Spinal cord (tissue), 10 donors: ENCODE results near the gene FBXL5. TPM values are rescaled to one million over a fixed set of nuclear protein-coding genes. Genes with fewer than 3 reads are reported as not detected.

Source experiments
- DNase-seq, 6 donors: peaks; one replicate each; pipeline versions ENCODE4 v3.0.0 to v3.0.0-alpha.2; 2013 to 2015; ENCODE audit warnings: low spot score in 6 of 6, low read depth in 4 of 6
- H3K27ac ChIP-seq: one replicate; pipeline ENCODE4 v1.5.1; 2013; ENCODE audit warnings: low read depth, low read length, control low read depth
- H3K27me3 ChIP-seq: one replicate; pipeline ENCODE4 v1.6.1; 2013; ENCODE audit warnings: low read length; ENCODE audit not compliant: control insufficient read depth, insufficient read depth
- H3K36me3 ChIP-seq: one replicate; pipeline ENCODE4 v1.6.1; 2013; ENCODE audit warnings: low read length; ENCODE audit not compliant: control insufficient read depth, insufficient read depth
- H3K4me1 ChIP-seq: one replicate; pipeline ENCODE4 v1.6.1; 2013; ENCODE audit warnings: low read length; ENCODE audit not compliant: control insufficient read depth, insufficient read depth
- H3K4me3 ChIP-seq: one replicate; pipeline ENCODE4 v1.5.1; 2013; ENCODE audit warnings: low read depth, low read length, control low read depth
- H3K9me3 ChIP-seq: one replicate; pipeline ENCODE4 v1.6.1; 2013; ENCODE audit warnings: low read length; ENCODE audit not compliant: control insufficient read depth, insufficient read depth
- WGBS: methylation state at CpG from one replicate; pipeline ENCODE4 v1.1.5; 2013; ENCODE audit warnings: missing lambda C conversion rate; ENCODE audit not compliant: insufficient coverage; 5-methylcytosine and 5-hydroxymethylcytosine counted together
- polyA plus RNA-seq, 2 donors: library from polyadenylated mRNA; unstranded; fragments of 120-200 nt; gene quantifications; one replicate each; pipeline ENCODE4 v1.2.1, GENCODE V29; 2013; ENCODE audit not compliant: insufficient read length in 2 of 2
- total RNA-seq, 2 donors: library from RNA; depleted of rRNA in 1 of 2; stranded (reverse); fragments of 120-200 nt in 1 of 2; fragments of >200 nt in 1 of 2; gene quantifications; one replicate each; pipeline versions ENCODE4 v1.2.3 to v1.2.4, GENCODE V29; 2013 to 2014
- donor health status: healthy.

Gene FBXL5
- total and polyA plus RNA-seq, 4 donors, result 85.8 to 197 (median 112) TPM

- peaks cover 23% of the 10 kb centered on the region for H3K36me3 ChIP-seq
- no peaks in the 10 kb centered on the region for H3K9me3 ChIP-seq
- DNase-seq, result no peak
- no peaks in the 10 kb centered on the region for H3K27me3 ChIP-seq
- H3K4me3 ChIP-seq, result no peak overlapping the region
- 90% methylated on average over 2 of the region's 2 CpGs for WGBS
- H3K4me1 ChIP-seq, result no peaks in the 10 kb centered on the region
- no peak overlapping the region for H3K27ac ChIP-seq
Measured at GRCh38 chr4:15557786-15558550, 97.2 kb downstream of the FBXL5 start.

DNA sequence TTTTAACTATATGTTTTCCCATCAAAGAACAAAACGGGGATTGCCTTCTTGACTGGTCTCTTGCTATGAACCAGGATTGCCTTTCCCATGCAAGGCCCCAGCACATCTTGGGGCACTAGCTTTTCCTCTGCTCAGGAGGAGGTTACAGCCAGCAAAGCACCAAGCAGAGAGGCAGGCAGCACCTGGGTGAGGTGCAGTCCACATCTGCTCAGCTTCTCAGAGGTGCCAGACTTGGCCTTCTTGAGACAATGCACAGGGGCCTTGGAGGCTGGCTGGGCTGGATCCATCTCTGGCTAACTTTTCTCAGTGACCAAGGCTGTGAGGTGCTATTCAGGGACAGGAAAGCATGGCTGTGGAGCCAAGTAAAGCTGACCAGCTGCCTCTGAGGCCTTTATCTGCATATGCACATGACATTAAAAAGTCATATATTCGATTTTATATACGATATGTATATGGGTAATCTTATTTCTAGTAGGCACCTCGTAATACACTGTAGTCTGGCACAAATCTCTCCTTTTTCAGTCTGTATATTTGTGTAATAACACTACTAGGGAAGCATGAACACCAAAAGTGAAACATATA lies 98.6 kb downstream of the FBXL5 start:
- Histone ChIP-seq H3K9me3 (no peaks in the 10 kb centered on the region), H3K36me3 (peaks cover 23% of the 10 kb centered on the region), H3K4me3 (no peak overlapping the region), H3K27me3 (no peaks in the 10 kb centered on the region), H3K27ac (no peak overlapping the region), H3K4me1 (no peaks in the 10 kb centered on the region)
- WGBS, result 100% methylated on average over 1 of the region's 4 CpGs
- no peak for DNase-seq

Other genes with a start within 250 kb of the FBXL5 start
- gene C1QTNF7, start 227.3 kb downstream of the FBXL5 start, total RNA-seq, result 1 to 10 TPM; 2.1 to 8.4 TPM
- gene C1QTNF7, start 227.3 kb downstream of the FBXL5 start, polyA plus RNA-seq, result 1 to 10 TPM in 1 of 2 donors, under 1 TPM in 1; 0.54 to 1.0 TPM
- 10 to 100 TPM; 25.6 to 67.6 TPM for gene CC2D2A, start 185.5 kb downstream of the FBXL5 start, total RNA-seq
- 10 to 100 TPM; 34.7 to 38.2 TPM for gene CC2D2A, start 185.5 kb downstream of the FBXL5 start, polyA plus RNA-seq
- 10 to 100 TPM; 42.7 to 81.3 TPM for gene FAM200B, start 26.5 kb upstream of the FBXL5 start, total RNA-seq
- 10 to 100 TPM; 57.5 to 71.9 TPM for gene FAM200B, start 26.5 kb upstream of the FBXL5 start, polyA plus RNA-seq
- gene BST1, start 47.7 kb upstream of the FBXL5 start, total RNA-seq, result 10 to 100 TPM; 13.2 to 14.1 TPM
- 1 to 10 TPM; 1.2 to 2.2 TPM for gene BST1, start 47.7 kb upstream of the FBXL5 start, polyA plus RNA-seq
- gene CD38, start 123.0 kb upstream of the FBXL5 start, total RNA-seq, result 1 to 10 TPM; 3.1 to 7.1 TPM
- 1 to 10 TPM; 3.0 to 8.2 TPM for gene CD38, start 123.0 kb upstream of the FBXL5 start, polyA plus RNA-seq